Spinal cord (tissue), 10 donors: ENCODE data around the gene TEX28. TPM values are rescaled to one million over a fixed set of nuclear protein-coding genes. Genes with fewer than 3 reads are reported as not detected.
"Not testable (repeated sequence)": the region's sequence is repeated elsewhere in the genome, so short reads cannot be mapped to it uniquely, and the experiment has no call there.

Experiments
- DNase-seq, 6 donors: peaks; one replicate each; pipeline versions ENCODE4 v3.0.0 to v3.0.0-alpha.2; 2013 to 2015; ENCODE audit warnings: low spot score in 6 of 6, low read depth in 4 of 6
- H3K27ac ChIP-seq: one replicate; pipeline ENCODE4 v1.5.1; 2013; ENCODE audit warnings: low read depth, low read length, control low read depth
- H3K27me3 ChIP-seq: one replicate; pipeline ENCODE4 v1.6.1; 2013; ENCODE audit warnings: low read length; ENCODE audit not compliant: control insufficient read depth, insufficient read depth
- H3K36me3 ChIP-seq: one replicate; pipeline ENCODE4 v1.6.1; 2013; ENCODE audit warnings: low read length; ENCODE audit not compliant: control insufficient read depth, insufficient read depth
- H3K4me1 ChIP-seq: one replicate; pipeline ENCODE4 v1.6.1; 2013; ENCODE audit warnings: low read length; ENCODE audit not compliant: control insufficient read depth, insufficient read depth
- H3K4me3 ChIP-seq: one replicate; pipeline ENCODE4 v1.5.1; 2013; ENCODE audit warnings: low read depth, low read length, control low read depth
- H3K9me3 ChIP-seq: one replicate; pipeline ENCODE4 v1.6.1; 2013; ENCODE audit warnings: low read length; ENCODE audit not compliant: control insufficient read depth, insufficient read depth
- WGBS: methylation state at CpG from one replicate; pipeline ENCODE4 v1.1.5; 2013; ENCODE audit warnings: missing lambda C conversion rate; ENCODE audit not compliant: insufficient coverage; 5-methylcytosine and 5-hydroxymethylcytosine counted together
- polyA plus RNA-seq, 2 donors: library from polyadenylated mRNA; unstranded; fragments of 120-200 nt; gene quantifications; one replicate each; pipeline ENCODE4 v1.2.1, GENCODE V29; 2013; ENCODE audit not compliant: insufficient read length in 2 of 2
- total RNA-seq, 2 donors: library from RNA; depleted of rRNA in 1 of 2; stranded (reverse); fragments of 120-200 nt in 1 of 2; fragments of >200 nt in 1 of 2; gene quantifications; one replicate each; pipeline versions ENCODE4 v1.2.3 to v1.2.4, GENCODE V29; 2013 to 2014
- donor health status: healthy.

TEX28 gene
- total and polyA plus RNA-seq, 4 donors, result not detected

DNA sequence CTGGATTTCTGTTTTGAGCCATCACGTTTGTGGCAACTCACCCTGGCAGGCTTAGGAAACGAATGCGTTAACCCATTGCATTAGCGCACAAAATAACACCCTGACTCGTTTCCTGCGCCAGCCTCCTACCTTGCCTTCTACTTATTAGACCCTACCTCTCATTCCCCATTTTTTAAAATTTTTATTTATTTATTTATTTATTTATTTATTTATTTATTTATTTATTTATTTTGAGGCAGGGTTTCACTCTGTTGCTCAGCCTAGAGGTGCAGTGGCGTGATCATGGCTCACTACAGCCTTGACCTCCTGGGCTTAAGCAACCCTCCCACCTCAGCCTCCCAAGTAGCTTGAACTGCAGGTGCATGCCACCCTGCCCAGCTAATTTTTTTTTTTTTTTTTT, 8.1 kb upstream of the TEX28 start:
- H3K9me3 ChIP-seq, DNase-seq, H3K27me3 ChIP-seq, H3K27ac ChIP-seq, H3K36me3 ChIP-seq, H3K4me3 ChIP-seq: not testable (repeated sequence)
- H3K4me1 ChIP-seq, result peaks cover 22% of the 10 kb centered on the region
- WGBS, result 68% methylated on average over 3 of the region's 7 CpGs

- Histone ChIP-seq H3K9me3 (no peaks in the 10 kb centered on the region), H3K4me1 (peaks cover 18% of the 10 kb centered on the region), H3K27ac (no peak overlapping the region), H3K36me3 (no peaks in the 10 kb centered on the region), H3K27me3 (no peaks in the 10 kb centered on the region), H3K4me3 (no peak overlapping the region)
- DNase-seq, result no peak
- WGBS, result 96% methylated on average over 6 of the region's 8 CpGs
Observed at GRCh38 chrX:154300816-154301215, 5.9 kb upstream of the TEX28 start.

GRCh38 chrX:154298312-154298711, 3.4 kb upstream of the TEX28 start:
- H3K27me3 ChIP-seq, result no peaks in the 10 kb centered on the region
- no peak overlapping the region for H3K4me3 ChIP-seq
- no peak for DNase-seq
- no peaks in the 10 kb centered on the region for H3K36me3 ChIP-seq
- H3K4me1 ChIP-seq, result no peaks in the 10 kb centered on the region
- 77% methylated on average over 5 of the region's 7 CpGs for WGBS
- no peak overlapping the region for H3K27ac ChIP-seq
- no peaks in the 10 kb centered on the region for H3K9me3 ChIP-seq

DNA sequence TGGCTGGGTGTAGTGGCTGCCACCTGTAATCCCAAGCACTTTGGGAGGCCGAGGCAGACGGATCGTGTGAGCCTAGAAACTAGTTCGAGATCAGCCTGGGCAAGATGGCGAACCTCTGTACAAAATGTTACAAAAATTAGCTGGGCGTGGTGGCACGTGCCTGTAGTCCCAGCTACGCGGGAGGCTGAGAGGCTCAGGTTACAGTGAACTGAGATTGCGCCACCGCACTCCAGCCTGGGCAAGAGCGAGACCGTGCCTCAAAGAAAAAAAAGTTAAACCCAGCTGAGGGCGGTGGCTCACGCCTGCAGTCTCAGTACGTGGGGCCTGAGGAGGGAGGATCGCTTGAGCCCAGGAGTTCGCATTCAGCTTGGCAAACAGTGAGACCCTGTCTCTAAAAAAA, 1.8 kb upstream of the TEX28 start:
- Histone ChIP-seq H3K4me1 (no peaks in the 10 kb centered on the region), H3K4me3 (no peak overlapping the region), H3K9me3 (no peaks in the 10 kb centered on the region), H3K36me3 (no peaks in the 10 kb centered on the region), H3K27me3 (no peaks in the 10 kb centered on the region), H3K27ac (no peak overlapping the region)
- 87% methylated on average over 18 of the region's 18 CpGs for WGBS
- DNase-seq, result no peak

DNA sequence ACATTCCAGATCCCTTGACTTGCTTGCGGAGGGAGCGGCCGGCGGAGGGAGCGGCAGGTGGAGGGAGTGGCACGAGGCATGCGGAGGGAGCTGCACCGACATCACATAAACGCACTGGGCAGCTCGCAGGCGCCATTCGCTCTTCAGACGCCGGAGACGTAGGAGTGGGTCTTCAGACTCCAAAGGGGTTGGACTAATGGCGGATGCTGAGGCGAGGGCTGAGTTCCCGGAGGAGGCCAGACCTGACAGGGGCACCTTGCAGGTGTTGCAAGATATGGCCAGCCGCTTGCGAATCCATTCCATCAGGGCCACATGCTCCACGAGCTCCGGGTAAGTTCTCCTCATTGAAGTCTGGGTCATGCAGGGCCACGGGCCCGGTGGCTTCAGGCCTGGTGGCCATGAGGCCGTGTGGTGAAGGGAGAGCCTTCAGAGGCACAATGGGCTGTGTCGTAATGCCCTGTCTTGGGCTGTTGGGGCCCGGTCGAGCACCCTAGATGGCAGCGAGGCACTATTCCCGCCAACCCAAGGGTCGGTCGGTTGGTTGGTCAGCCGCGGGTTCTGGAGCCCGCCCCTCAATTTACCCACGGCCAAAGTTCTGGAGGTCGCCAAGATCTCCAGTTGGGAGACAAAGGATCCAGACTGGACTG, 863 bp upstream of the TEX28 start, which contains the start of gene TKTL1:
Gene TKTL1, plus strand, starts transcription at position 132 of the 647 bp plus-strand sequence. Its CDS starts 65 bp downstream, at position 197.
- no peaks in the 10 kb centered on the region for H3K9me3 ChIP-seq

GRCh38 chrX:154286406-154286805, 8.5 kb downstream of the TEX28 start:
- no CpG with 5 or more reads among the region's 10 CpGs for WGBS
- H3K27ac ChIP-seq, H3K4me1 ChIP-seq, H3K36me3 ChIP-seq, H3K4me3 ChIP-seq, H3K27me3 ChIP-seq, DNase-seq, H3K9me3 ChIP-seq: not testable (repeated sequence)

More for the DNA sequence above, 863 bp upstream of the TEX28 start, which contains the start of gene TKTL1:
- WGBS, result 92% methylated on average over 33 of the region's 37 CpGs
- no peak for DNase-seq
- H3K4me3 ChIP-seq, result no peak within 1 kb of the TSS
- H3K27ac ChIP-seq, result no peak within 1 kb of the TSS
- H3K4me1 ChIP-seq, result no peaks in the 10 kb centered on the region
- no peaks in the 10 kb centered on the region for H3K27me3 ChIP-seq
- no peaks in the 10 kb centered on the region for H3K36me3 ChIP-seq

DNA sequence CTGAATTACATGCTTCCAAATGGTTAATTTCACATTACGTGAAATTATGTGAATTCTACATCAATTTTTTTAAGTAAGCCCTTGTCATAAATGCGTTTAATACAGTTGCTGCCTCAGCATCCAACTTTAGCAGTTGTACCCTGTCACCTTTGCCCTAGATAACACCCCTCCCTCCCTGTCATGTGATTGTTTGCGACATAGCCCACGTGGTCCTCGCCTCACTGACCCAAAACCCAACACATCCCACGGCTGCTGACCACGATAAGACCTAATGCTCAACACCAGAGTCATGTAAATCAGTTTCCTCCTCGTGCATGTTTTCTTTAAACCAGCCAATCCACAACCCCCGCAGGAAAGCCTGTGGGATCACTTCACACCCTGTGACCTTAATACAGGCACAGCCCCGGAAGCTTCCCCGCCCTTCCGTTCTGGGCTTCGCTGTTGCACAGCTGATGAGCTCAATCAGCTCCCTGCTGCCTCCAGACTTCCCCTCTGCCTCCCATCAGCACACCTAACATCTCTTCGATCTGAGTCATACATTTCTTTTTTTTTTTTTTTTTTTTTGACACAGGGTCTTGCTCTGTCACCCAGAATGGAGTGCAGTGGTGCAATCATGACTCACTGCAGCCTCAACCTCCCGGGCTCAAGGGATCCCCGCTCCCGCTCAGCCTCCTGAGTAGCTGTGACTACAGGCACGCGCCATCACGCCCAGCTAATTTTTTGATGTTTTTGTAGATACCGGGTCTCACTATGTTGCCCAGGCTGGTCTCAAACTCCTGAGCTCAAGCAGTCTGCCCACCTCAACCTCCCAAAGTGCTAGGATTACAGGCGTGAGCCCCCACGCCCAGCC, 10.2 kb downstream of the TEX28 start:
- H3K36me3 ChIP-seq, H3K9me3 ChIP-seq, H3K27me3 ChIP-seq, H3K4me3 ChIP-seq, H3K27ac ChIP-seq, DNase-seq, H3K4me1 ChIP-seq: not testable (repeated sequence)
- no CpG with 5 or more reads among the region's 23 CpGs for WGBS

DNA sequence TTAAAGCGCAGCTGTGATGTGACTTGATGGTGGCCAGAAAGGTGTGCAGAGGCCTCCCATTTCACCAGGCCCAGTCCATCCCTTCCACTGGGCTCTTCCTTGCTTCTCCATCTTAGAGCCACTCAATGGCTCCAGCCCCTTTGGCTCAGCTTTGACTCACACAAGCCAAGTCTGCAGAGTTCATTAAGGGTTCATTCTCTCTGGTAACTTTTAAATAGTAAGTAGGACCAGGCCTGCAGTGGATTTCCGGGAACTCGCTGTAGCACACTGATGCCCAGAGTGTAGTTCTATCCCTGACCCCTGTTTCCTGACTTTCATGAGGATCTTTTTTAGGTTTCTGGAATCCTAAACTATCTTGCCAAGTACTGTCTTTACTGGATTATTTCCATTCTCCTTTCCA, 25.7 kb downstream of the TEX28 start:
- H3K4me3 ChIP-seq, H3K27me3 ChIP-seq, H3K4me1 ChIP-seq, H3K27ac ChIP-seq, DNase-seq, H3K9me3 ChIP-seq, H3K36me3 ChIP-seq: not testable (repeated sequence)
- WGBS, result no CpG with 5 or more reads among the region's 3 CpGs

- H3K27ac ChIP-seq, H3K4me1 ChIP-seq, H3K36me3 ChIP-seq, H3K4me3 ChIP-seq, H3K9me3 ChIP-seq, H3K27me3 ChIP-seq, DNase-seq: not testable (repeated sequence)
- no CpG with 5 or more reads among the region's 6 CpGs for WGBS
Observed at GRCh38 chrX:154263072-154263471, 31.9 kb downstream of the TEX28 start.

DNA sequence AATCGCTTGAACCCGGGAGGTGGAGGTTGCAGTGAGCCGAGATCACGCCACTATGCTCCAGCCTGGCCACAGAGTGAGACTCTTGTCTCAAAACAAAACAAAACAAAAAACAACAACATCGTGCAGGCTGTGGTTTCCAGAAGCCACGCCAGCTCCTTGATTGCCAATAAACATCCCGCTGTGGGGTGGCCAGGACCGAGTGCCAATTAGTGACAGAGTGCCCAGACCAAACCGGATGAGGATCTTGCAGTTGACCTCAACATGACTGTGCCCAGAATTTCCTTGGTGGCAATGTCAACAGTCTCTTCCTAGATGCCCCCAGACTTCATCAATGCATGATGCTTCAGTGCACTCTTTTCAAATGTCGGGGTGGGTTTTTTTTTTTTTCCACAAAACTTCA, 36.2 kb downstream of the TEX28 start:
- not testable (repeated sequence) for H3K9me3 ChIP-seq, H3K27me3 ChIP-seq, H3K27ac ChIP-seq, H3K4me3 ChIP-seq, DNase-seq, H3K36me3 ChIP-seq, H3K4me1 ChIP-seq
- WGBS, result no CpG with 5 or more reads among the region's 10 CpGs
